NCI-H2107 treated with DMSO at 0.1 percent for 48 hours (cell line): Measurements from ENCODE around the gene MGAT4C.

Experiments used
- DNase-seq: peaks from one replicate; lab custom pipeline; 2025; ENCODE audit not compliant: unreplicated experiment; lab: John Stamatoyannopoulos, UW

MGAT4C gene

DNA sequence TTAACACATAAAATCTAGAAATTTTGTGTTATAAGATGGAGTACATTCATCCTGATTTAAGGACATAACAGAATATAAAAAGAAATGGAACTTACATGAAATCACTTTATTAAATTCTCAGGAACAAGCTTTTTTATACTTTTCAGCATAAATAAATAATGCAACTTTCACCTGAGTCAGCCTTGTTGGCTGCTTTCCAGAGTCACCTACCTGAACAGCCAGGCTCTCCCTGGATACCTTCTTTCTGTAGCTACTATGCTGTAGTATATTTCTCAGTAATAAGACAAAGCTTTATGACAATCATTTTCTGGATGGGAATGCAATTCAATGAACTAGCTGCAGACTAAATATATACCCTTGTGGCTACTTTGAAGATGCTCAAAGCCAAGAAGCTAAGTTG lies 270.2 kb downstream of the MGAT4C start:
- DNase-seq, result no peak

DNA sequence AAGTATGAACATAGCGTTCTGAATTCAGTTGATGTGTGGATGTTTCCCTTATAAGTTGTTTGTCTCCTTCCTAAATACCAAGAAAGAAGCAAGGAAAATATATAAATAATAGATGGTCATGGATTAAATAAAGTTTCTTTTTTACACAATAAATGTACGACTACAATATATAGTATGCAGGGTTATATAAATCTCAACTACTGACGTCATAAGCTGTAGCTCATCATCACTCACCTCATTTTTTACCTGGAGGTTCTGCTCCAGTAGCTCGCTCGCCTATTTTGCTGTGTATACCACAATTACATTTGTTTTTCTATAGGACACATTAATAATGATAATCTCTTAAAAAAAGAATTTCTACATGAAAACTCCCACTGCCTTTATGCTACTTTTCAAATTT lies 272.6 kb downstream of the MGAT4C start:
- no peak for DNase-seq

DNA sequence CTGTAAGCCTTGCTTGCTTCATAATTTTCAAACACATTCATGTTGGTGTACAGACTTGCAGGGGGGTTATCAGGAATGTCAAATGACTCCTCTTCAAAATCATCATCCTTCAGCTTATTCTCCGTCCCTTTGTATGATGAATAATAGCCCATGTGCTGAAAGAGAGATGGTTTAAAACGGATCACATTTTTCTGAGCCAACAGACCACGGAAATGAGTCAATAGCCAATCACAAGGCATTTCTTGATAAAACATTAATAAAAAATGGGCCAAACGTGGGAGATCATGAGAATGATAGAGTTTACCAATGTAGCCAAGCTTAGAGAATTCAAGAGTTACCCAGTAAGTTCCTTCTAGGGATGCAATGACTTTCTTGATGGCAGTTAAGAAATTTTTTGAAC lies 276.6 kb downstream of the MGAT4C start:
- no peak for DNase-seq

DNA sequence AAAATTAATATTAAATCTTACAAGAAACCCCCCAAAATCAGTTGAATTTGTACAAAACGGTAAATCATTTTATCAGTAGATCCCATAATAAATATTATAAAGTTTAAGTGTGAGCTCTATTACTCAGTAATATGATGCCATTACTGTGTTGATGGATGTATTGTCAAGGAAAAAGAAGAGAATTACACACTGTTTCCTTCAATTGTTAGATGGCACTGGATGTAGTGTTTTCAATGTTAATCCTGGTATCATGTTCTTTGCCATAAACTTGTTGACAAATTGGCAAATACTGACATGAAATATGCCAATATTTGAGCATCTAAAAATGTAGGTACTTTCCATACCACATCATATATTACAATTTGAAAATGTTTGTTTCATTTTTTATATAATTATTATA lies 280.5 kb downstream of the MGAT4C start:
- no peak for DNase-seq

DNA sequence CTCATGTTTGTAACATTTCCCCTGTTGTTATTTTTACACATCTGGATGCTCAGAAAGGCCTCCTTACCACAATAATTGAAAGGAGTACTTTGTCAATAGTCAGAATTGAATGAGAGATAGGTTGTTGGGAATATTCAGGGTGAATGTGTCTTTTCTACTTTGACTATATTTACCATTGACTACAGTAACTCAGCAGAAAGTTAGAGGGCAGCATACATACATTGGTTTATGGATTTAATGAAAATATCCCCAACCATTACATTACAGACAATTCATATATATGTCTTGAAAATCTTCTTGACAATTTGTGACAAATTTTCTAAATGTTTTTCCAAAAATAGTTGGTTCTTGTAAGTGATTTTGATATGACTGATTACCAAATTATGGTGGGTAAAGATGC lies 284.4 kb downstream of the MGAT4C start:
- no peak for DNase-seq

DNA sequence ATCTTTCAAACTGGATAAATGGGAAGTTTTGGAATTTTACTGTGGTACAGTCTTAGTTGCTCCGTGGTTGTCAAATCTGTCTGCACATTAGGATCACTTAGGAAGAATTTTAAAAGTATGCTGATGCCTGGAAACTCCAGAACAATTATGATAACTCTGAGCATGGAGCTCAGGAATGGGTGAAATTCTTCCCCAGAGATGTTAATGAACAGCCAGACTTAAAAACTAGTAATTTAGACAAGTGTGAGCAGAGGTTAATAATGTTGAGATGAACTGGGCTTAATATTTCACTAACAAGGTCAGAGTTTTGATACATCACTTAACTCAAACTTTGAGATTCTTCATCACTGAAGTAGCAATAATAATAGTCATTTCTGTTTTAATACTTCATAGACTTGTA lies 287.6 kb downstream of the MGAT4C start:
- no peak for DNase-seq

DNA sequence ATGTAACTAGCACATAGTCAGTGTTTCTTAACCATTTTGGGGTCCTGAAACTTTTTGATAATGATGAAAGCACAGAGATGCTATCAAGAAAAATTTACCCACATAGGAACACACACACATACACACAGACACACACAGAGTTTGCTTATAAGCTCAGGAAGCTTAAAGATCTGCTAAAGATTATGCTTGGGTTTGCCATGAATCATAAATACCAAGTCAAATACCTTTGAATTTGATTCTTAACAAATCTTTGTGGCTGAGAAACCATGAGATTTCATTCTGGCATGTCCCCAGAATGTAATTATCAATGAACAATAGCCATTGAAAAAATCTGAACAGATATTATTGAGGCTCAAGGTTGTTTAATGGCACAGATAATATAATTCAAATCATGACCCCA lies 292.9 kb downstream of the MGAT4C start:
- no peak for DNase-seq

DNA sequence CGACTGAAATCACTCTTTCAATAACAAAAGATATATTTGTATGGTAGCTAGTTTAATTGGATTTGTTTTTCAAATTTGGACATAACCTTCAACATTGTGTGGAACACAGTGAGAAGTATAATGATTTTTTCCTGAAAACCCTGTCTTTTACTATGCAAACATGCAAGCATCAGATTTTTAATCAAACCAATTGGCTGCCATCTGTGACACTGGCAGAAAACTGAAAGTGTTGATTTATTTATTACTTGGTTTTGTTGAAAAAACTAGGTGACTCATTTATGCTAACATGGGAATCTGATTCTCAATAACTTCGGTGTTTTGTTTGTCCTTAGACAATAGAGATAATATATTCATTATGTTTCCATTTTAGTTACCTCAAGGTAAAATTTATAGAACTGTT lies 300.1 kb downstream of the MGAT4C start:
- no peak for DNase-seq

DNA sequence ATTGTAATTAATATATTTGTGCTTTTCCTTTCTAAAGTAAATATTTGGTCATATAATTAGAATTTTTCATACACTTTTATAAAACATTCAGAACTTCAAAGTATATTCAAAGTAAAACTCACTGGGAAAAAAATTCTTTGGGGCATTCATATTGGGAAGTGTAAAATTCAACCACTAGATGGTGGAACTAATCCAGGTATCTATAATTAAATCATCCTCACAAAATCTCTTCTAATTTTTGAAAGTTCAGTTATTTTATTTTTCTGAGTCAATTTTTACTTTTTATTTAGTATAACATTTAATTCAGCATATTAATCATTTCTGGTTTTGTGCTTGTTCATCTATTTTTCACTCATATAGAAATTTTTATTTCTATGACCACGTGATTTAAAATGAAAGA lies 301.1 kb downstream of the MGAT4C start:
- DNase-seq, result no peak

DNA sequence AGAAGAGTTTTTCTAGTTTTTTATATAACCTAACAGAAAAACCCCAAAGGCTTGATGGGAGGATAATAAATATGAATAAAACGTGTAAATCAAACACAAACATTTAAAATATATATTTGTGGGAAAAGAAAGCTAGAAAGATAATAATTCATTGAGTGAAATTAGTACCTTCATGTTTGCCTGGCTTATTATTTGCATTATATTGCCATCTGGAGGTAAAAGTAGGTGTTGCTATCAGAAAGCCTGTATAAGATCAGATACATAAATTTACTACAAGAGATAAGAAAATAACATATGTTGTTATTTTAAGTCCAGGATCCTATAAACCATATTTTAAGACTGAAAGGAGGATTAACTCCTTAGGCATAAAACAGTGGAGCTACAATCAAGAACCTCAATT lies 304.4 kb downstream of the MGAT4C start:
- no peak for DNase-seq

DNA sequence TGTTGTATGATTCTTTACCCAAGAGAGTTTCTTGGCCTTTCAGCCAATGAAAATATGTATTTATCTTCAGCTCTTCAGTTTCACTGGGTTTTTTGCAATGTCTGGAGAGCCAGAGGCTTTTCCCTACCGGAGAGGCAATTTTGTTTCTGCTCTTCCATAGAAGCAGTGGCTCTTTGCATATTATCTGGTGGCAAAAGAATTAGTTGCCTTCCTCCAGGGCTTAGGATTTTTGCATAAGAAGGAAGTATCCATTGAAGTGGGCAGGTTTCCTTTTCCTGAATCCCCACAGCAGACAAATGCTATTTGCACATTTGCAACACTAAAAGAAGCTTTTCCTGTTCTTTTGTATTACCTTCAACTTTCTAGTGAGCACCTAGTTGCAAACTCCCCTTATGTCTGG lies 306.9 kb downstream of the MGAT4C start:
- no peak for DNase-seq

DNA sequence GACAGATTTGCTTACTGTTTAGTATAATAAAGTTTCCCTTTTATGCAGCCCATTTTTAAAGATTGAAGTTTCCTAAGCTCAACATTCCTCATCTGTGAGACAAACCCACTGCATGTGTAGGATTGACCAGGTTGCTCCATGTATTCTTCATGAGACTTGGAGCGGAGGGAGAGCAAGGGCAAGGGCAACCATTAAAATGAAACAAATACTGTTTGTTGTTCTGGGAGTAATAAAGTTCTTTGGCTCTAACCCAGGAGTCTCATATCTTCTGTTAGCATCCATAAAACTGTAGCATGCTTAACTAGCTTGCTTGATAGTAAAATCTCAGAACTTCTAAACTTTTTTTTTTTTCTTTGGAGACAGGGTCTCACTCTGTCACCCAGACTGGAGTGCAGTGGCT lies 307.9 kb downstream of the MGAT4C start:
- DNase-seq, result no peak

DNA sequence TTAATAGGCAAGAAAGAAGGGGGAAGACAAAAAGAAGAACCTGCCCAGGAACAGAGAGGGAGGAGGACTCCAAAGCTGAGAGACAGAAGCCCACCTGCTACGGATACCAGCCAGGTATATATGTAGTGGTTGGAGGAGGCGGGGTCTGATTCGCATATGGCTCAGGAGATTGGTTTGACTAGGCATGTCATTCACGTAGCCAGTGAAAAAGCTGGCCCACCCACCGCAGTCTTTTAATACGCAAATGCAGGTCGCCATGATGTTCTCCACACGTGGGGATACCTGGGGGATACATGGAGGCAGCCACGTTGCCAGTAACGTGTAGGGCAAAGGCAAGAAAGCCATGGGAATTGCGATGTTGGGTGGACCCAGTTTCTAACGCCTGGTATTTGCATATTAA lies 308.9 kb downstream of the MGAT4C start:
- no peak for DNase-seq

DNA sequence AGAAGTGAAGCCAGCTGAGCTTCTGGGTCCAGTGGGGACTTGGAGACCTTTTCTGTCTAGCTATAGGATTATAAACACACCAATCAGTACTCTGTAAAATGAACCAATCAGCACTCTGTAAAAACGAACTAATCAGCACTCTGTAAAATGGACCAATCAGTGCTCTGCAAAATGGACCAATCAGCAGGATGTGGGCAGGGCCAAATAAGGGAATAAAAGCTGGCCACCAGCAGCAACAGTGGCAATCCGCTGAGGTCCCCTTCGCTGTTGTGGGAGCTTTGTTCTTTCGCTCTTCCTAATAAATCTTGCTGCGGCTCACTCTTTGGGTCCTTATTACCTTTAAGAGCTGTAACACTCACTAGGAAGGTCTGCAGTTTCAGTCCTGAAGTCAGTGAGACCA lies 309.8 kb downstream of the MGAT4C start:
- no peak for DNase-seq

DNA sequence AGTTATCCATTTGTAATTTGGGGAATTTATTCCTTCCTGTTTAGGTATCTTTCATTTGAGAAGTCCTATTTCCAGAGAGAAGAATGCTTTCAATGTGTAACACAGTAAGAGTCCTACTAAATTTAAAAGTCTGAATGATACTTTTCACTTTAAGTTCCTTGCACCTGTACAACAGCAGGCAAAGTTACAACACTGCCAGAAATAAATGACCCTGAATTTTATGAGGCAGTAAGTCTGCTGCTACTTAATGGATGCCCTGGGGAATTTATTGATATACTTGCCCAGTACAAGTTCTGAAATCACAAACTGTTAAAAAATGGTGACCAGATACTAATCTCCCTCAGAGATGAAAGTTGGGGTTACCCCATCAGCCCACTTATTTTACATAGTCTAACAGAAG lies 329.0 kb downstream of the MGAT4C start:
- DNase-seq, result no peak

DNA sequence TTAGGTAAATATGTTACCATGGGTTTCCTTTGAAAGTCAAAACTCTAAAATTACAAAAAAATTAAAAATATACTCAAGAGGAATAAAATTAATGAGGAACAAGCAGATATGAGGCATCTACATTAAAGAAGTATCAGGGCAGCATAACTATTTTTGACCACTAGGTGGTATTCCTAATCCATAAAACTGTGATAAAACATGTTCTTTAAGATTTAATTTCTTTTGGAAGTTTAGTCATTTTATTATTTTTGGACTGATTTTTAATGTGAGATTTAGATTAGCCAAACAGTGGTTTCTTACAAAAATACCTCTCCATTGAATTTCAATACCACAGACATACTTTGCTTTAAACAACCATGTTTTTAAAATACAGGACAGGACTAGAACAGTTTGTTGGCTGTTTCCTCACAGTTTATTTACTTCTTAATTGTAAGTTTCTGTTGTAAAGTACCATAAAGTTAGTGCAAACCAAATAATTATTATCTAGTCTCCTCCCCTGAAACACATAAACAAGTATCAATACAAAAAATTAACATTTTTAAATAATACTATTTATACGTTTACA lies 332.3 kb downstream of the MGAT4C start:
- DNase-seq, result no peak

DNA sequence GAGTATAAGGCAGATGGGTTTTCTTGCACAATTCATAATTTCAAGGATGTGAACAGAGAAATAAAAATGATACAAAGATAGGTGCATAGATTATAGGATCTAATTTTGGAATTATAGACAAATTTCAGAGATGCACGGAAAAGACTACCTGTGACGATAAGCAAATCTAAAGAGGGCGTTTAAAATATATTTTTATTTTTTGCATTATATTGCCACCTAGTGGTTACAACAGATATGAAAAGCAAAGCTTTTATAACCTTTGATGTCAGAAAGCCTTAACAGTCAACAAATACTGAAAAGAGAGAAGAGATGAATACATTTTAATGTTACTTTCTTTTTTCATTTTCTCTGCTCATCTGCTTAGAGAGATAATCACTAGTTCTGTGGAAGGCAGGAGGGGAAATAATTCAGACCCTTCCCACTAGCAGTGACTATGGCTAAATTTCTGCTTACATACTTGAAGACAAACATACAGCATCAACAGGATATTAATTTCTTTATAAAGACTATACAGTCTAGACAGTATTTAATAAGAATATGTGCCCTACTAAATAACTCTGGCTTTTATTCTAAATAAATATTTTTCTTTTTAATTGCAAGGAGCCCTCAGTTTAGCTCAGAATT lies 335.8 kb downstream of the MGAT4C start:
- peak; percentile 20 for DNase-seq
